SW480 (cell line): ENCODE measurements around the gene MESP2.

Experiments
- DNase-seq: peaks from one replicate; pipeline ENCODE4 v3.0.0-alpha.2; 2016; ENCODE audit warnings: low spot score

The MESP2 gene, protein sequence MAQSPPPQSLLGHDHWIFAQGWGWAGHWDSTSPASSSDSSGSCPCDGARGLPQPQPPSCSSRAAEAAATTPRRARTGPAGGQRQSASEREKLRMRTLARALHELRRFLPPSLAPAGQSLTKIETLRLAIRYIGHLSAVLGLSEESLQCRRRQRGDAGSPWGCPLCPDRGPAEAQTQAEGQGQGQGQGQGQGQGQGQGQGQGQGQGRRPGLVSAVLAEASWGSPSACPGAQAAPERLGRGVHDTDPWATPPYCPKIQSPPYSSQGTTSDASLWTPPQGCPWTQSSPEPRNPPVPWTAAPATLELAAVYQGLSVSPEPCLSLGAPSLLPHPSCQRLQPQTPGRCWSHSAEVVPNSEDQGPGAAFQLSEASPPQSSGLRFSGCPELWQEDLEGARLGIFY

DNA sequence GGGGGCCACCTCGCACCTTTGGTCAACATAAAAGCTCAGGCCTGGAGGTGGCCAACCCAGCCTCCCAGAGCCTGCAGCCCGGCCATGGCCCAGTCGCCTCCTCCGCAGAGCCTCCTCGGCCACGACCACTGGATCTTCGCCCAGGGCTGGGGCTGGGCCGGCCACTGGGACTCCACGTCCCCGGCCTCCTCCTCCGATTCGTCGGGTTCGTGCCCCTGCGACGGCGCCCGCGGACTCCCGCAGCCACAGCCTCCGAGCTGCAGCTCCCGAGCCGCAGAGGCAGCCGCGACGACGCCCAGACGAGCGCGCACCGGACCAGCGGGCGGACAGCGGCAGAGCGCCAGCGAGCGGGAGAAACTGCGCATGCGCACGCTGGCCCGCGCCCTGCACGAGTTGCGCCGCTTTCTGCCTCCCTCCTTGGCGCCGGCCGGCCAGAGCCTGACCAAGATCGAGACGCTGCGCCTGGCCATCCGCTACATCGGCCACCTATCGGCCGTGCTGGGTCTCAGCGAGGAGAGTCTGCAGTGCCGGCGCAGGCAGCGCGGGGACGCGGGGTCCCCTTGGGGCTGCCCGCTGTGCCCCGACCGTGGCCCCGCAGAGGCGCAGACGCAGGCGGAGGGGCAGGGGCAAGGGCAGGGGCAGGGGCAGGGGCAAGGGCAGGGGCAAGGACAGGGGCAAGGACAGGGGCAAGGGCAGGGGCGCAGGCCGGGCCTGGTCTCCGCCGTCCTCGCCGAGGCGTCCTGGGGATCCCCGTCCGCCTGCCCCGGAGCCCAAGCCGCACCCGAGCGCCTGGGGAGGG, at the start of gene MESP2:
MESP2 (plus strand) TSS at position 59 of the 799 bp plus-strand sequence; CDS start at position 85, 26 bp downstream.
- DNase-seq = peak; percentile 47

DNA sequence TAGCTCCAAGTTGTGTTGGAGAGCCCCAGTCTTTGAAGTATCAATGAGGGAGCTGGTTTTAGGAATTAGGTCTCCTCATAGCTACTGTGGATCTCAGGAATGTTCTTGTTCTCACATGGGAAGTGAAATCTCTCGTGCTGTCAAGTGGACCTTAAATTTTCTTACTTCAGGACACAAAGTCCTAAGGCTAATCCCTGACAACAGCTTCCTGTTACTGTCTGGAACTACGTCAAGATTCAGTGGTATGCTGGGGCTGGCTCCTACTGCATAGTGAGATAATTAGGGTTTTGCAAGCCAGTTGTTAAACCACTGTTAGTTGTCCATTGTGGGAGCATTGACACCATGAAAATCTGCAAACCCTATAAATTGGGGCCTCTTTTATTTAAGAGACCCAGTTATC, 47.9 kb upstream of the MESP2 start:
- DNase-seq = no peak

DNA sequence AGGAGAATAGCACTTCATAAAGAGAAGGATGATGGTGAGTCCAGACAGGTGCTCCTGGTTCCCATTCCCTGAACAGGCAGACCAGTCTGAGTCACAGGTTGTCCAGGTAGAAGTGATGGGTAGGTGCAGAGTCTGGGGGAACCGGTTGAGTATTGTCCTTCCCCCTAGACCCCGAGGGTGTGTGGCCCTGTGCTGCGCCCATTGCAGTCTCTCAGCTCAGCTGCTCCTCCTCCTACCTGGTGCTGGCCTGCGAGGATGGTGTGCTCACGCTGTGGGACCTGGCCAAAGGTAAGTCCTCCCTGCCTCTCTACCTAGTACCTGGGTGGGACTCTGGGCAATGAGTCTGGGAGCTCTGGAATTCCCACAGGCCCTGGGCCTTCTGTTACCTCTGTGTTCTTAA, 44.9 kb upstream of the MESP2 start:
- DNase-seq = no peak

DNA sequence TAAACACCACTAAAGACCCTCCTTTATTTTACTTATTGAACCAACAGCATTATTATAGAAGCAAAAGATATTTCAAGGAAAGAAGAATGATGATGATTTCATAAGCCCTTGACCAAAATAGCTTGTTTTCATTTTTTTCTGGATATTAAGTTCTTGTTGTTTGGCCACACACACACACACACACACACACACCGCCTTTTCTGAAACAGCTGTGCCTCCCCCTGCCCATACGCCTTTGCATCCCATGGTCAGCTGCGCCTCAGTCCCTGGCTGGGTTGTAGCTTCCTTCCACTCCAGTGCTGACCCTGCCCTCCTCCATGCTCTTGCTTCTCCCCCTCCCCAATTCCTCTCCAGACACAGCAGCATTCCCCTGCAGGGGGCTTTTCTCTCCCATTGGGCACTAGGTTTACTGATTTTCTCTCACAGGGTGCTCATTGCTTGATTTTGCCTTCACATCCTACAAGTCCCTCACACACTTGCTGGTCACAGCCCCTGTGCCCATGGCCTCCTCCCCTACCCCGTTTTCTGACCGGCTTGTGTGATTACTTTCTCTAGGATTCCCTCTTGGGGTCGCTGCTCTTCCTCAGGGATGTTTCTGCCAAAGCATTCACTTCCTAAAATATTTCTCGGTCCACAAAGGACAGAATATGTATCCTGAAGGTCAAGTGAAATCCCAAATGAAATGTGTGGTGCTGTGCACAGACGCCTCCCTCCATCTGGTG, 43.5 kb upstream of the MESP2 start:
- no peak for DNase-seq

DNA sequence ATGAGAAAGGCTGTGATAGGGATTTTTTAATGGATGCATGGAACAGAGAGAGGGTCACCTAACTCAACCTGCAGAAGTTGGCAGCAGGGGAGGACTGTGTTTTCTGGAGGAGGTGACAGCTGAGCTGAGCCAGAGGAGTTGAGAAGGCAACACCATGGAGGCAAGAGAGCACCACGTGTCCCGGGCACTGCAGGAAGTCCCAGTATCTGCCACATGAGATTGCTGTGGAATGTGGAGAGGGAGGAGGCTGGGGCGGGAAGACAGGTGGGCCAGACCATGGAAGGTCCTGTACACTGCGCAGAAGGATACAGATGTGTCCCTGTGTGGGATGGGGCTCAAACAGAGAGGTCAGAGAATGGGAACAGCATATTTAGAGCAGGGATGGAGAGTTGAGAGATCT, 40.4 kb upstream of the MESP2 start:
- no peak for DNase-seq

DNA sequence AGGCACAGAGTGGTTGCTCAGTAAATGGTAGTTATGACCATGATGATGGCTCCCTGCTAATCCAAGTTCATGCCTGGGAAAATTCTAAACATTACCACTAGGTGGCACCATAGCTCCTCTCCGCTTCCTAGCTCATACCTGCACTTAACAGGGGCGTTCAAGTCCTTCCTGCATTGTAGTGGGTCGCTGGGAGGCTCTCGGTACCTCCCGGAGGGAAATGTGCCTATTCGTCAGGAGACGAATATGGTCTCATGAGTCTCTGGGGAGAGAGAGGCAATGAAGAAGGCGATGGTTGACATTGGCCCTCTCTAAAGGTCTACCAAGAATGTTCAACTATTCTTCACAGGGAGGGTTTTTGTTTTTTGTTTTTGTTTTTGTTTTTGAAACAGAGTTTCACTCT, 36.0 kb upstream of the MESP2 start:
- DNase-seq = peak; percentile 85

DNA sequence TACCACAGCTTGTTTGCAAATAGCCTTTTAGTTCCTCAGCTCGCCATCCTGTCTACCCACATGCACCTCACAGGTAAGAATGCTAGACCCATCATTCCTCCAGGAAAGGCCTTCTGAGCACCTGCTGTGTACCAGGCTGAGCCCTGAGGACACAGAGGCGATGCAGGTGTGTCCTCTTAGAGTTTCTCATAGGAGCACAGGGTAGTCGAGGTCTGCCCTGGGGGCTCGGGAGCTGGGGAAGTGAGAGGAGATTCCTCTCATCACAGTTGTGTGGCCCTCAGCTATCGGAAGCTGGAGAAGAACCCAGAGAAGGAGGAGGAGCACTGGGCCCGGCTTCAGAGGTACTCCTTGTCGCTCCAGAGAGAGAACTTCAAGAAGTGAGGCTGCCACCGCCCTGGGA, 33.1 kb upstream of the MESP2 start:
- no peak for DNase-seq

DNA sequence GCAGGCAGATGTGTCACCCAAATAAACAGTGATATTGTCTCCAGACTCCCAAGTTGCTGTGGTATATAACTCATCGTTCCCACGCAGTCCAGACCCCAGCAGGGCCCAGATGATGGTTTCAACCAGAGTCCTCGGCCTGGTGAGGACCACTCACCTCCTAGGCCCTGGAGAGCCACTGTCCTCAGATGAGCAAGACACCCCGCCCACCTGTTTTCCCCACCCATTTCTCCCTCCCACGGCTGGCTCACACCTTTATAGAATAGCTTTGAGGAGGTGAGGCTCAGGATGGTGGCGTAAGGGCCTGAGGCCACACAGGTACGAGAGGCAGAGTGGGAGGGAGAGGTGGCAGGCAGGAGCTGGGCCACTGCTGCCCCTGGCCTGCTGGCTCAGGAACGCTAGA, 32.5 kb upstream of the MESP2 start:
- DNase-seq = no peak

DNA sequence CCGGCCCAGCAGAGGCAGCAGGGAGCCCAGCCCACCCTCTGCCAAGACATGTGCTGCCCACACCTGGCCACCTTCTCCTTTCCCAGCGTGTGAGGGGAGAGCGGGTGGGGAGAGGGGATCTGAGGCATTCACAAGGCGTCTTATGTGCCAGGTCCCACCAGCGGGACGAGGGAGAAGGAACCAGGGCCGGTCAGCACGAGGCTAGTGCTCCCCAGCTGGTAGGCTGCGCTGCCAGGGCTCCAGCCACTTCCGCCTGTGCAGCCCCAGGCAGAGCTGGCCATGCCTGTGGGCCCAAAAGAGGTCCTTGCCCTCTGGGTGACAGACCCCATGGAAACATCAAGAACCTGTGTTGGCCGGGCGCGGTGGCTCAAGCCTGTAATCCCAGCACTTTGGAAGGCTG, 31.0 kb upstream of the MESP2 start:
- DNase-seq = no peak

DNA sequence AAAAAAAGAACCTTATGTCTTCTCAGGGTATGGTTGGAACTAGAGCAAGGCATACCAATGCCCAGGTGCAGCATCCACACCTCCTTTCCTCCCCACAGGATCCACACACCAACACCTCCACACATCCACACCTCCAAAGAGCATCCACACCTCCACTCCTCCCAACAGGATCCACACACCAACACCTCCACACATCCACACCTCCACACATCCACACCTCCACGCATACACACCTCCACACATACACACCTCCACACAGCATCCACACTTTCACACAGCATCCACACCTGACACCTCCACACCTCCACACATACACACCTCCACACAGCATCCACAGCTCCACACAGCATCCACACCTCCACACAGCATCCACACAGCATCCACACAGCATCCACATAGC, 30.4 kb upstream of the MESP2 start:
- no peak for DNase-seq

DNA sequence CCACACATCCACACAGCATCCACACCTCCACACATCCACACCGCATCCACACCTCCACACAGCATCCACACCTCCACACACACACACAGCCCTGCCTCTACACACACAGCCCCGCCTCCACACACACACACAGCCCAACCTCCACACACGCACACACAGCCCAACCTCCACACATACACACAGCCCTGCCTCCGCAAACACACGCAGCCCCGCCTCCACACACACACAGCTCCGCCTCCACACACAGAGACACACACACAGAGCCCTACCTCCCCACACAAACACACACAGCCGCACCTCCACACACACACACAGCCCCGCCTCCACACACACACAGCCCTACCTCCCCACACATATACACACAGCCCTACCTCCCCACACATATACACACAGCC, 29.7 kb upstream of the MESP2 start:
- no peak for DNase-seq

DNA sequence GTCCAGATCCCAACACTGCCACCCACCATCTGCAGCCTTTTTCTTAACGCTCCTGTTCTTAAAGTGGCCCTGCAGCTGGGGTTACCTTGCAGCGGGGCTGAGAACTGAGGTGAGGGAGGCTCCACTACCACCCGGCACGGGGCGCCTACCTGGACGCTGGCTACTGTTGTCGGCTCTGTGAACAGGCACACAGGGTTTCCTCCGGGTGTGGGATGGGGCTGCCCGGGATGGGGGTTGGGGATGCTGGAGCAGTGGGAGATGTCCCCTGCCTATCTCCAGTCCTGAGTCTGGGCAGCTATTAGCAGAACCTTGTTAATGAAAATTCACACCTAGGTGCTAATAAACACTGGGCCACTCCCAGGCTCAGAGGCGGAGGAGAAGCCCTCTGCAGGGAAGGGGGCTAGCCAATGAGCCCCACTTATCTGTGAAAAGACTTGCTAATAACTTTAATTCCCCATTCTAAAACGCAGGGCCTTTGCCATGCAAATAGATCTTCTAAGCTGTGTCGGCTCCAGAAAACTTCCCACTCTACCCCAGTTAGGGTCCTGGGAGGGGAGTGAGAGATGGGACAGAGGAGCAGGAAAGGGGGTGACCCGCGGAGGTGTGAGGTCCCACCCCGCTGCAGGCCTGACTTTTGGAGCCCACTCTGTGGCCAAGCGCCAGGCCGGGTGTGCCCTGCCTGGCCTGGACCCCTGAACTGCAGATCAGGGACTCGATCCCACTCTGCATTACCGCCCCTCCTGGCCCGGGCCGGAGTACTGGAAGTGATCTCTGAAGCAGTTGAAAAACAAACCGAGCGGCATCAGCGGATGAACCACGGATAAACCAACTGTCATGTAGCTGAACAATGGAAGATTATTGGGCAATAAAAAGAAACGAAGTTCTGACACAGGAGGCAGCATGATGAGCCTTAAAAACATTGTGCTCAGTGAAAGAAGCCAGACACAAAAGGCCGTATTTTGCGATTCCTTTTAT, 28.1 kb upstream of the MESP2 start:
- no peak for DNase-seq

DNA sequence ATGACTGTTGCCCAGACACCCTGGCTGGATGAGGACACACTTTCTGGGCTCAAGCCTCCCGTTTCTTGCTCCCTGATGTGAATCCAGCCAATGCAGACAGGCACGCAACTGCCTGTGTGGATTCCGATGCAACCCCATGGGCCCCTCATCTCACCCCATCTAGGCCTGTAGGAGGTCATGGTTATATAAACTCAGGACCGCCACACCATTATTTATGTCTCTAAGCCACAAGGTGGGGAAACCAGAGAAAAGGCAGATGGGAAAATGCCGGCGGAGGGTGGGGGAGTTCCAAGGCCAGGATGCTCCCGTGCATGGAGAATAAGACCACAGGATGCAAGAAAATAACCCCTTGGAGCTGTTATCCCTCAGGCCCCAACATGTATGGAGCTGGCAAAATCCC, 27.1 kb upstream of the MESP2 start:
- DNase-seq = no peak

DNA sequence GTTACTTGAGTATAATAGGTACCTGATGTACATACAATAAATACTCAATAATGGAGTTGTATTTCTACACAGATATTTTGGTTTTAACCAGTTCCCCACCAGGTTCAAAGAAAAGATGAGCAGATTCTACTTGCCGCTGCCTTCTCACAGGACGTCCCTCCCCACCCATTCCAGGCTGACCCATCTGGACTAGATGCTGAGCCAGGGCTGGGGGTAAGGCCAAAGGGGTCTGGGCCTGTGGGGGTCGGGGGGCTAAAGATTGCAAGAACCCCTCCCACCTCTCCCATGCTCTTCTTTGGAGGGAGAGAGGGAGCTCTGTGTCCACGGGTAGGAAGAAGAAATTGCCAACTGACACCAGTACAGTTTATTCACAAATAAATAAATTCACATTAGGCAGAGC, 26.6 kb upstream of the MESP2 start:
- no peak for DNase-seq

DNA sequence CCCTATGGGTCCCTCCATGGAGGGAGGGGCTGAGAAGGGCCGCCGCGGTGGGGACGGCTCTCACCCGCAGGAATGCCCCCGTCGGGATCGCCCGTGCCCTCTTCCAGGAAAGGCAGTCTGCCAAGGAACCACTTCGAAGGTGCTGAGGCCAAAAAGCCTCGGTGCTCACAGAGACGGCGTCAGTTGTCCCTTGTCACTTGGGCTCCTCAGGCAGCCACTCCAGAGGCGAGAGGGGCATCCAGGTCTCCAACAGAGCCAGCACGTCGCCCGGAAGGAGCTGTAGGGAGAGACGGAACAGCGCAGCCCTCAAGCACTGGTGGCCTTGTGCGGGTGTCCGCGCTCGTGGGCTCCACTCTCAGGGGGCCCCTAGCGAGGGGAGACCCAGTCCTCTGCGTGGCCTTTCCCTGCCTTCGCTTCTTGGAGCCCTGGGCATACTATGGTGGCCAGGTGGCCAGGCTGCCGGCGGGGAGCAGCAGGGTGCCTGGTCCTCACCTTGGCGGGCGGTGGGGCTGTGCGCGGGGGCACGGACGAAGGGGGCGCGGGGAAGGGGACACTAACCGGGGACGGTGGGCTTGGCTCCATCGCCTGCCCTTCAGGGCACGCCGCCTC, 26.1 kb upstream of the MESP2 start:
- no peak for DNase-seq

DNA sequence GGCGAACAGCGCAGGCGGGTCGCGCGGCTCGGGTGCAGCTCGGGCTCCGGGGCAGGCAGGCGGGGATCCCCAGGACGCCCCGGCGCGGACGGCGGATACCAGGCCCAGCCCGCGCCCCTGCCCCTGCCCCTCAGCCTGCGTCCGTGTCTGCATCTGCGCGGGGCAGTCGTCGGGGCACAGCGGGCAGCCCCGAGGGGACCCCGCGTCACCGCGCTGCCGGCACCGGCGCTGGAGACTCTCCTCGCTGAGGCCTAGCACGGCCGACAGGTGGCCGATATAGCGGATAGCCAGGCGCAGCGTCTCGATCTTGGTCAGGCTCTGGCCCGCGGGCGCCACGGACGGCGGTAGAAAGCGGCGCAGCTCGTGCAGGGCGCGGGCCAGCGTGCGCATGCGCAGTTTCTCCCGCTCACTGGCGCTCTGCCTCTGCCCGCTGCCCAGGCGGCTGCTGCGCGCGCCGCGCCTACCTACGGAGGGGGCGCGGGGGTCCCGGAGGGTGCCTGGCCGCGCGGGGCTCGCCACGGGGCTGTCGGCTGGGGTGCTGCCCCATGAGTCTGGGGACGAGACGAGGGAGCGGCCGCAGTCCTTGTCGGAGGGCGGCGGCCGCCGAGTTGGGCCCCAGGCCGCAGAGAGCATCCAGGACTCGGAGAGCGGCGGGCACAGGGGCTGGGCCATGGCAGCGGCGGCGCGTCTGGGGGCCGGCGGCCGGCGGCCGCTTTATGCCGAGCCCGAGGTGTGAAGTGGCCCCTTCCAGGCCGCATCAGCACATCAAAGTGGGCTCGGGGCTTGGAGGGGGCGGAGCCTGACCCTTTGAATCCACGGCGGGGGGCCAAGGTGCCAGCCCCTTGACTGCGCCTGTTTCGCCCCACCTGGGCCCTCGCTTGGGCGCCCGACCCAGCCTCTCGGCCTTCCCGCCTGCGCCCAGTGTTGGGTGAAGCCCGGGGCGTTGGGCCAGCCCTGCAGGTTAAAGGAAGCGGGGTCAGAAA, 25.3 kb upstream of the MESP2 start, which contains the start of gene MESP1:
MESP1 (minus strand) TSS at position 690 of the 983 bp plus-strand sequence; CDS start at position 672, 18 bp downstream.
- DNase-seq = peak; percentile 90

DNA sequence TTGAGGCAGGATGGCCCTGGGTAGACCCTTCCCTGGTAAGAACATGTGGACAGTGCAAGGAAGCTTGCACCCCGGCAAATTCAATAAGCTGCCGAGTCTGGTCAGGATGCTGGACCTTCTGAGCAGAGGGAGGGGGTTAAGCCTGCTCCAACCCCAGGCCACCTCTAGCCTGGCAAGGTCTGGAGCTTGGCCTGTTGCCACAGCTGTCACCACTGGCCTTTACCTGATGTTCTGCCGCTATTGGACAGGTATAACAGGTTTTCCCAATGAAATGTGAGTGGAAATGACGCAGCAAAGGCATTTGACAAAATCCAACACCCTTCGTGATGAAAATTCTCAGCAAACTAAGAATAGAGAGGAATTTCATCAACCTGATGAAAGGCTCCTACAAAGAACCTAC, 24.4 kb upstream of the MESP2 start:
- DNase-seq = no peak

DNA sequence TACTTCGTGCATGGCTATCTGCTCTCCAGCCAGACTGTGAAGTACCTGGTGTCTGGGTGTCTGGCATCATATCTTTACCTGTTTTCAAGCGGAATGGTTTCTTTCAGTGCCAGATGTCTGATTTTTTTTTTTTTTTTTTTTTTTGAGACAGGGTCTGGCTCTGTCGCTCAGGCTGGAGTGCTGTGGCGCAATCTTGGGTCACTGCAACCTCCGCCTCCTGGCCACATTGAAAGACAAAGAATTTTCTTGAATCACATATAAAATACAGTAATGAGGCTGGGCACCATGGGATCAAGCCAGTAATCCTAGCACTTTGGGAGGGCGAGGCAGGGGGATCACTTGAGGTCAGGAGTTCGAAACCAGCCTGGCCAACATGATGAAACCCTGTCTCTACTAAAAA, 22.3 kb upstream of the MESP2 start:
- no peak for DNase-seq

DNA sequence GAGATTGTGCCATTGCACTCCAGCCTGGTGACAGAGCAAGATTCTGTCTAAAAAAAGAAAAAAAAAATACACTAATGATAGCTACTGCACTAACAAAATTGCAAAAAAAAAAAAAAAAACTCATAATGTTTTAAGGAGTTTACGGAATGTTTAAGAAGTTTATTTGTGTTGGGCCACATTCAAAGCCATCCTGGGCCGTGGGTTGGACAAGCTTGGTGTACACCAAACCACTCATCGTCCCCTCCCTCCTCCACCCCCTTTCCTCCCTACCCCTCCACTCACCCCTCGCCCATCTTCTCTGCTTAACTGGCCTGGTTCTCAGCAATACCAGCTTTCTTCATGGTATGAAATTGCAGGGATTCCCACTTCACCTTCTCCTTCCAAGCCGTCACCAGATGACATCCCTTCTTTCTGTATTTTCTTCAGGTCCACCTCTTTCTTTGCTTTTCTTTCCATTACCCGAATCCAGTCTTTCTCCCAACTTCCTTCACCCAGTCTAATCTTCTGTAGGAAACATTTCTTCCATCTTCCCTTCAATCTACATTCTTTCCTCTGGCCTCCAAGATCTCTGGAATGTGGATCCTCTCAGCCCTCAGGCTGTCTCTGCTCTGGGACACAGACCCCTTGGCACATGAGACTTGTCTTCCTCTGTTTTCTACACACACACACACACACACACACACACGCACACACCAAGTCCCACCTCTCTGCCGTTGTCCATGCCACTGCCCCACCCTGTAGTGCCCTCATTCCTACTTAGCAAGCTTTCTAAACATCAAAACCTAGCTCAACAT, 21.6 kb upstream of the MESP2 start:
- no peak for DNase-seq
